ENCODE results near the gene RUNX3.

Gene RUNX3

GRCh38 chr1:24940231-24940630 is 10.2 kb upstream of the RUNX3 start:
- H3K9ac ChIP-seq (ENCODE audit: low read depth, low read length, poor library complexity, severe bottlenecking), result no peak overlapping the region
- no peaks in the 10 kb centered on the region for H3F3A ChIP-seq (ENCODE audit: low read depth)
- H2AFZ ChIP-seq (ENCODE audit: low read length), result no peak overlapping the region
- H3K27me3 ChIP-seq (ENCODE audit: insufficient read depth, low read length, poor library complexity, severe bottlenecking), result no peaks in the 10 kb centered on the region
- no peak for TF ChIP-seq EZH2phosphoT487 (IDR thresholded peaks at IDR 0.05; ENCODE audit: borderline replicate concordance)
- TF ChIP-seq CTCF (conservative IDR thresholded peaks at IDR 0.05; ENCODE audit: low read length), result no peak
- no peak overlapping the region for H3K4me3 ChIP-seq (ENCODE audit: low read length, poor library complexity, severe bottlenecking)
- peaks cover 4% of the 10 kb centered on the region for H3K4me1 ChIP-seq (ENCODE audit: insufficient read depth, low read length, poor library complexity, severe bottlenecking)
- H3K36me3 ChIP-seq (ENCODE audit: insufficient read depth, low read length), result no peaks in the 10 kb centered on the region; the same call in 1 of the 2 replicates
- H3K9me2 ChIP-seq (replicated peaks; ENCODE audit: low read depth, low read length), result no peaks in the 10 kb centered on the region
- H3K4me2 ChIP-seq (ENCODE audit: low read depth, low read length, poor library complexity, severe bottlenecking), result no peak overlapping the region
- H4K20me1 ChIP-seq (ENCODE audit: insufficient read depth, low read length, poor library complexity, severe bottlenecking), result no peaks in the 10 kb centered on the region
- no peaks in the 10 kb centered on the region for H3K9me3 ChIP-seq (ENCODE audit: insufficient read depth, low read depth, low read length)
- peaks cover 67% of the 10 kb centered on the region; the same call in 1 of the 2 replicates for H3K79me2 ChIP-seq (ENCODE audit: insufficient read depth, low read length)

- no peak overlapping the region for H3K4me2 ChIP-seq (ENCODE audit: low read depth, low read length, poor library complexity, severe bottlenecking)
- H3K36me3 ChIP-seq (ENCODE audit: insufficient read depth, low read length), result no peaks in the 10 kb centered on the region; the same call in 1 of the 2 replicates
- no peaks in the 10 kb centered on the region for H4K20me1 ChIP-seq (ENCODE audit: insufficient read depth, low read length, poor library complexity, severe bottlenecking)
Measured at GRCh38 chr1:24939675-24940193, 9.7 kb upstream of the RUNX3 start.

DNA sequence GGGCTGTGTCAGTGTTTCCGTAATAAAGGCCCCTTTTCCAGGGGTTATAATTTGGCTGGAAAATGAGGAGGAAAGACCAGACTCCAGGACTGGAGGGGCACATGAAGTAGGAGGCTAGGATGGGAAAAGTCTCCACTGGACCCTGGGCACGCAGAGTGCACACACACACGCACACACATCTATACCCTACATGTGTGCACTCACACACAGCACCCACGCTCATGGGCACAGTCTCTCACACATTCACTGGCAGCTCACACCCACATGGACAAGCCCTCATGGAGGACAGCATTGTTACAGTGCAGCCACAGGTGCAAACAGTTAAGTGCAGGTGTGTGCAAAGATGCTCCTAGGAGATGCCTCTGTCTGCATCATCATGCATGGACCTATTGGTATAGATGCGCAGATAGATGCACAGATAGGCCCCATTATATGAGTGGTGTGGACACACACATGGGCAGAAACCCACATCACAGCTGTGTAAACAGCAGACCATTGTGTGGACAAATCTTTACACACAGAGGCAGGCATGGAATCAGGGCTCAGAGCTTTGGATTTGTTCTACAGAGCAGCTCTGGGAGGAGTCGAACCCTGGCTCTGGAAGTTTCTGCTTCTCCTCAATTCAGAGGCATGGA is 9.1 kb upstream of the RUNX3 start:
- TF ChIP-seq EZH2phosphoT487 (IDR thresholded peaks at IDR 0.05; ENCODE audit: borderline replicate concordance) (no peak), CTCF (conservative IDR thresholded peaks at IDR 0.05; ENCODE audit: low read length) (no peak)
- H3K9ac ChIP-seq (ENCODE audit: low read depth, low read length, poor library complexity, severe bottlenecking), result no peak overlapping the region
- H2AFZ ChIP-seq (ENCODE audit: low read length), result no peak overlapping the region
- H3K9me3 ChIP-seq (ENCODE audit: insufficient read depth, low read depth, low read length), result no peaks in the 10 kb centered on the region
- H3K9me2 ChIP-seq (replicated peaks; ENCODE audit: low read depth, low read length), result no peaks in the 10 kb centered on the region
- H3K36me3 ChIP-seq (ENCODE audit: insufficient read depth, low read length), result no peaks in the 10 kb centered on the region; the same call in 1 of the 2 replicates
- H4K20me1 ChIP-seq (ENCODE audit: insufficient read depth, low read length, poor library complexity, severe bottlenecking), result peaks cover 3% of the 10 kb centered on the region
- no peaks in the 10 kb centered on the region for H3F3A ChIP-seq (ENCODE audit: low read depth)
- H3K4me3 ChIP-seq (ENCODE audit: low read length, poor library complexity, severe bottlenecking), result no peak overlapping the region
- H3K27me3 ChIP-seq (ENCODE audit: insufficient read depth, low read length, poor library complexity, severe bottlenecking), result no peaks in the 10 kb centered on the region
- H3K4me2 ChIP-seq (ENCODE audit: low read depth, low read length, poor library complexity, severe bottlenecking), result no peak overlapping the region
- H3K4me1 ChIP-seq (ENCODE audit: insufficient read depth, low read length, poor library complexity, severe bottlenecking), result peaks cover 4% of the 10 kb centered on the region
- H3K79me2 ChIP-seq (ENCODE audit: insufficient read depth, low read length), result peaks cover 64% of the 10 kb centered on the region; the same call in 1 of the 2 replicates

More at GRCh38 chr1:24939675-24940193, 9.7 kb upstream of the RUNX3 start:
- Histone ChIP-seq H3K79me2 (ENCODE audit: insufficient read depth, low read length) (peaks cover 64% of the 10 kb centered on the region; the same call in 1 of the 2 replicates), H3F3A (ENCODE audit: low read depth) (no peaks in the 10 kb centered on the region), H2AFZ (ENCODE audit: low read length) (no peak overlapping the region), H3K9me2 (replicated peaks; ENCODE audit: low read depth, low read length) (no peaks in the 10 kb centered on the region), H3K27me3 (ENCODE audit: insufficient read depth, low read length, poor library complexity, severe bottlenecking) (no peaks in the 10 kb centered on the region), H3K4me1 (ENCODE audit: insufficient read depth, low read length, poor library complexity, severe bottlenecking) (peaks cover 4% of the 10 kb centered on the region), H3K9ac (ENCODE audit: low read depth, low read length, poor library complexity, severe bottlenecking) (no peak overlapping the region), H3K4me3 (ENCODE audit: low read length, poor library complexity, severe bottlenecking) (no peak overlapping the region), H3K9me3 (ENCODE audit: insufficient read depth, low read depth, low read length) (no peaks in the 10 kb centered on the region)
- TF ChIP-seq CTCF (conservative IDR thresholded peaks at IDR 0.05; ENCODE audit: low read length), result no peak
- TF ChIP-seq EZH2phosphoT487 (IDR thresholded peaks at IDR 0.05; ENCODE audit: borderline replicate concordance), result no peak
